ENCODE measurements around the gene TCERG1L. TPM values are rescaled to one million over a fixed set of nuclear protein-coding genes. Genes with fewer than 3 reads are reported as not detected.
A peak's percentile ranks its signal among the peaks of the same experiment; 100 is the strongest.

Gene TCERG1L
- polyA plus RNA-seq, 1 of the 3 experiments (the other 2 are of a cell fraction): not detected

- Histone ChIP-seq H3K4me2 (no peak overlapping the region), H3K9ac (no peak overlapping the region), H3K36me3 (replicated peaks in 1 of 2; ENCODE audit: control insufficient read depth in 1 of 2, insufficient read depth in 2 of 2, low read length in 1 of 2) (no peaks in the 10 kb centered on the region), H4K20me1 (ENCODE audit: insufficient read depth) (no peaks in the 10 kb centered on the region), H3F3A (replicated peaks; ENCODE audit: insufficient read depth) (no peaks in the 10 kb centered on the region), H3K27me3 (ENCODE audit: insufficient read depth) (no peaks in the 10 kb centered on the region), H3K9me2 (no peaks in the 10 kb centered on the region), H3K79me2 (ENCODE audit: insufficient read depth) (no peaks in the 10 kb centered on the region), H3K27ac (ENCODE audit: low read depth in 2 of 2, low read length in 1 of 2) (no peak overlapping the region), H3K9me3 (no peaks in the 10 kb centered on the region), H2AFZ (ENCODE audit: low read depth) (no peak overlapping the region), H3K4me3 (ENCODE audit: low read depth in 2 of 2, low read length in 1 of 2) (no peak overlapping the region), H3K4me1 (ENCODE audit: control insufficient read depth in 1 of 2, insufficient read depth in 2 of 2, low read depth in 1 of 2, low read length in 1 of 2) (peaks cover 0 to 12% of the 10 kb centered on the region in 2 experiments; a peak in 1 of 4 replicates)
- no peak for DNase-seq
- POLR2A ChIA-PET: no interaction called here
- WGBS (ENCODE audit: low lambda C conversion rate): 40% methylated on average over 8 of the region's 8 CpGs
- TF ChIP-seq FOXM1 (IDR thresholded peaks at IDR 0.05; ENCODE audit: low read depth) (no peak), SIN3A (IDR thresholded peaks at IDR 0.05; ENCODE audit: borderline replicate concordance, low read depth, low read length) (no peak), GABPA (IDR thresholded peaks at IDR 0.05; ENCODE audit: low read depth) (no peak), NFIC (IDR thresholded peaks at IDR 0.05; ENCODE audit: borderline replicate concordance) (no peak), POLR2AphosphoS5 (IDR thresholded peaks at IDR 0.05; ENCODE audit: low read depth, low read length) (no peak), TEAD4 (IDR thresholded peaks at IDR 0.05; ENCODE audit: borderline replicate concordance, insufficient read depth) (no peak), MEF2A (IDR thresholded peaks at IDR 0.05; ENCODE audit: borderline replicate concordance, low read depth) (no peak), USF1 (IDR thresholded peaks at IDR 0.05; ENCODE audit: borderline replicate concordance, low read depth) (no peak), ELF1 (IDR thresholded peaks at IDR 0.05) (no peak), YY1 (IDR thresholded peaks at IDR 0.05; ENCODE audit: low read depth) (no peak)
- TF ChIP-seq, protein P1, sequence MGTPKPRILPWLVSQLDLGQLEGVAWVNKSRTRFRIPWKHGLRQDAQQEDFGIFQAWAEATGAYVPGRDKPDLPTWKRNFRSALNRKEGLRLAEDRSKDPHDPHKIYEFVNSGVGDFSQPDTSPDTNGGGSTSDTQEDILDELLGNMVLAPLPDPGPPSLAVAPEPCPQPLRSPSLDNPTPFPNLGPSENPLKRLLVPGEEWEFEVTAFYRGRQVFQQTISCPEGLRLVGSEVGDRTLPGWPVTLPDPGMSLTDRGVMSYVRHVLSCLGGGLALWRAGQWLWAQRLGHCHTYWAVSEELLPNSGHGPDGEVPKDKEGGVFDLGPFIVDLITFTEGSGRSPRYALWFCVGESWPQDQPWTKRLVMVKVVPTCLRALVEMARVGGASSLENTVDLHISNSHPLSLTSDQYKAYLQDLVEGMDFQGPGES (IDR thresholded peaks at IDR 0.05; ENCODE audit: low read depth, low read length): no peak
- CTCF ChIA-PET: interaction anchor here (1.3 kb wide), 1 partner anchor 32 kb away, joined by 3 read pairs; no protein-coding TSS in a partner anchor
Measured at GRCh38 chr10:131128731-131129130, 182.8 kb downstream of the TCERG1L start.

DNA sequence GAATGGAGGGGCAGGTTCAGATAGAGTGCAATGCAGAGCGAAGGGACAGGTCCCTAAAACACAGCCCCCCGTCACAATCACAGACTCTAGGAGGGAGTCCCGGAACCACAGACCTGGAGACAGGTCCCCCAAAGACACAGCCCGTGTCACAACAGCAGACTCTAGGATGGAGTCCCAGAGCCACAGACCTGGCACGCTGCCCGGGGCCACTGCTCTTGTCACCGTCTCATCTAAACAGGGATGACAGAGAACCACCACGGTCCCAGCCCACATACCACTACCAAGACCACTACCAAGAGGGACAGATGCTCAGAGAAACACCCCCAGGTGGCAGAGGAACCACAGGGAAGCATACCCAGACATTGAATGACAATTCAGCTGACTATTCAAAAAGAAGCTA lies 183.9 kb downstream of the TCERG1L start:
- no peaks in the 10 kb centered on the region for H3K36me3 ChIP-seq (replicated peaks in 1 of 2; ENCODE audit: control insufficient read depth in 1 of 2, insufficient read depth in 2 of 2, low read length in 1 of 2)

More for the DNA sequence above, 183.9 kb downstream of the TCERG1L start:
- H3K4me3 ChIP-seq (ENCODE audit: low read depth in 2 of 2, low read length in 1 of 2): no peak overlapping the region
- TF ChIP-seq YY1 (IDR thresholded peaks at IDR 0.05; ENCODE audit: low read depth) (no peak), RFX5 (IDR thresholded peaks at IDR 0.05; ENCODE audit: low read length) (no peak), MAX (IDR thresholded peaks at IDR 0.05; ENCODE audit: low read depth) (no peak), EP300 (IDR thresholded peaks at IDR 0.05; ENCODE audit: borderline replicate concordance in 1 of 2, low read depth in 1 of 2, low read length in 1 of 2) (no peak), GATA2 (CRISPR knock-in tag; IDR thresholded peaks at IDR 0.05) (no peak), CHD2 (IDR thresholded peaks at IDR 0.05; ENCODE audit: low read length, partially characterized antibody) (no peak), RXRA (IDR thresholded peaks at IDR 0.05; ENCODE audit: borderline replicate concordance, low read depth) (no peak), TAF1 (IDR thresholded peaks at IDR 0.05; ENCODE audit: borderline replicate concordance, low read depth, low read length) (no peak), MEF2A (IDR thresholded peaks at IDR 0.05; ENCODE audit: borderline replicate concordance, low read depth) (no peak), GABPA (IDR thresholded peaks at IDR 0.05; ENCODE audit: low read depth) (no peak), REST (IDR thresholded peaks at IDR 0.05; ENCODE audit: low read depth, low read length) (no peak), NFIC (IDR thresholded peaks at IDR 0.05; ENCODE audit: borderline replicate concordance) (no peak), JUND (IDR thresholded peaks at IDR 0.05) (no peak), NRF1 (IDR thresholded peaks at IDR 0.05; ENCODE audit: low read depth, low read length) (no peak)
- TF ChIP-seq, protein P1 (IDR thresholded peaks at IDR 0.05; ENCODE audit: low read depth, low read length): no peak
- no peaks in the 10 kb centered on the region for H3K79me2 ChIP-seq (ENCODE audit: insufficient read depth)
- H3K9me2 ChIP-seq: no peaks in the 10 kb centered on the region
- no peak overlapping the region for H2AFZ ChIP-seq (ENCODE audit: low read depth)
- peak; percentile 48 for DNase-seq
- no peaks in the 10 kb centered on the region for H3K9me3 ChIP-seq
- CTCF ChIA-PET: no interaction called here
- H3K9ac ChIP-seq: no peak overlapping the region
- no peak overlapping the region for H3K4me2 ChIP-seq
- H4K20me1 ChIP-seq (ENCODE audit: insufficient read depth): no peaks in the 10 kb centered on the region
- WGBS (ENCODE audit: low lambda C conversion rate): 47% methylated on average over 6 of the region's 8 CpGs
- H3K27ac ChIP-seq (ENCODE audit: low read depth in 2 of 2, low read length in 1 of 2): no peak overlapping the region
- H3K4me1 ChIP-seq (ENCODE audit: control insufficient read depth in 1 of 2, insufficient read depth in 2 of 2, low read depth in 1 of 2, low read length in 1 of 2): peaks cover 0 to 12% of the 10 kb centered on the region in 2 experiments; a peak in 1 of 4 replicates
- H3K27me3 ChIP-seq (ENCODE audit: insufficient read depth): no peaks in the 10 kb centered on the region
- POLR2A ChIA-PET: no interaction called here
- no peaks in the 10 kb centered on the region for H3F3A ChIP-seq (replicated peaks; ENCODE audit: insufficient read depth)
